ENCODE data around the gene FAM43A.

Gene FAM43A

GRCh38 chr3:194713299-194714136, 27.8 kb downstream of the FAM43A start:
- peaks cover 2% of the 10 kb centered on the region for H3K4me1 Mint-ChIP-seq (ENCODE audit: low read depth)
- H3K27me3 Mint-ChIP-seq, result peaks cover 4% of the 10 kb centered on the region
- no peak overlapping the region for H3K27ac Mint-ChIP-seq
- H3K36me3 Mint-ChIP-seq (ENCODE audit: low read depth), result no peaks in the 10 kb centered on the region
- no peaks in the 10 kb centered on the region for H3K9me3 Mint-ChIP-seq
- no peak overlapping the region for H3K4me3 Mint-ChIP-seq
- no peak for DNase-seq

GRCh38 chr3:194714137-194714455, 28.4 kb downstream of the FAM43A start:
- no peaks in the 10 kb centered on the region for H3K36me3 Mint-ChIP-seq (ENCODE audit: low read depth)
- no peak for DNase-seq
- H3K27me3 Mint-ChIP-seq, result peaks cover 4% of the 10 kb centered on the region
- H3K27ac Mint-ChIP-seq, result no peak overlapping the region
- peaks cover 2% of the 10 kb centered on the region for H3K4me1 Mint-ChIP-seq (ENCODE audit: low read depth)
- no peaks in the 10 kb centered on the region for H3K9me3 Mint-ChIP-seq
- no peak overlapping the region for H3K4me3 Mint-ChIP-seq

- peaks cover 2% of the 10 kb centered on the region for H3K4me1 Mint-ChIP-seq (ENCODE audit: low read depth)
- H3K9me3 Mint-ChIP-seq, result no peaks in the 10 kb centered on the region
- no peak for DNase-seq
- H3K36me3 Mint-ChIP-seq (ENCODE audit: low read depth), result no peaks in the 10 kb centered on the region
- peaks cover 4% of the 10 kb centered on the region for H3K27me3 Mint-ChIP-seq
- no peak overlapping the region for H3K4me3 Mint-ChIP-seq
- H3K27ac Mint-ChIP-seq, result no peak overlapping the region
Measured at GRCh38 chr3:194714564-194714963, 28.9 kb downstream of the FAM43A start.

GRCh38 chr3:194715022-194715800, 29.5 kb downstream of the FAM43A start:
- Mint-ChIP-seq H3K27ac (no peak overlapping the region), H3K4me3 (no peak overlapping the region)

GRCh38 chr3:194718079-194718478, 32.4 kb downstream of the FAM43A start:
- Mint-ChIP-seq H3K4me1 (ENCODE audit: low read depth) (peaks cover 2% of the 10 kb centered on the region), H3K27me3 (no peaks in the 10 kb centered on the region), H3K4me3 (no peak overlapping the region), H3K9me3 (no peaks in the 10 kb centered on the region), H3K27ac (no peak overlapping the region), H3K36me3 (ENCODE audit: low read depth) (no peaks in the 10 kb centered on the region)
- no peak for DNase-seq

More at GRCh38 chr3:194715022-194715800, 29.5 kb downstream of the FAM43A start:
- Mint-ChIP-seq H3K36me3 (ENCODE audit: low read depth) (no peaks in the 10 kb centered on the region), H3K9me3 (no peaks in the 10 kb centered on the region), H3K27me3 (peaks cover 4% of the 10 kb centered on the region), H3K4me1 (ENCODE audit: low read depth) (peaks cover 2% of the 10 kb centered on the region)
- DNase-seq, result no peak

GRCh38 chr3:194720048-194720447, 34.4 kb downstream of the FAM43A start:
- no peaks in the 10 kb centered on the region for H3K36me3 Mint-ChIP-seq (ENCODE audit: low read depth)
- no peak overlapping the region for H3K4me3 Mint-ChIP-seq
- no peaks in the 10 kb centered on the region for H3K9me3 Mint-ChIP-seq
- no peak overlapping the region for H3K27ac Mint-ChIP-seq
- no peak for DNase-seq
- H3K27me3 Mint-ChIP-seq, result no peaks in the 10 kb centered on the region
- peaks cover 2% of the 10 kb centered on the region for H3K4me1 Mint-ChIP-seq (ENCODE audit: low read depth)

- Mint-ChIP-seq H3K9me3 (no peaks in the 10 kb centered on the region), H3K27ac (no peak overlapping the region), H3K36me3 (ENCODE audit: low read depth) (no peaks in the 10 kb centered on the region), H3K4me3 (no peak overlapping the region), H3K4me1 (ENCODE audit: low read depth) (no peaks in the 10 kb centered on the region), H3K27me3 (peaks cover 2% of the 10 kb centered on the region)
- no peak for DNase-seq
Measured at GRCh38 chr3:194723846-194724618, 38.3 kb downstream of the FAM43A start.

GRCh38 chr3:194725346-194725745, 39.7 kb downstream of the FAM43A start:
- Mint-ChIP-seq H3K4me3 (no peak overlapping the region), H3K9me3 (no peaks in the 10 kb centered on the region), H3K36me3 (ENCODE audit: low read depth) (no peaks in the 10 kb centered on the region), H3K4me1 (ENCODE audit: low read depth) (no peaks in the 10 kb centered on the region), H3K27me3 (peaks cover 6% of the 10 kb centered on the region), H3K27ac (no peak overlapping the region)
- DNase-seq, result no peak

GRCh38 chr3:194727435-194728128, 41.9 kb downstream of the FAM43A start:
- H3K27me3 Mint-ChIP-seq, result peaks cover 17% of the 10 kb centered on the region
- no peak overlapping the region for H3K27ac Mint-ChIP-seq
- H3K36me3 Mint-ChIP-seq (ENCODE audit: low read depth), result no peaks in the 10 kb centered on the region
- no peak overlapping the region for H3K4me3 Mint-ChIP-seq
- no peaks in the 10 kb centered on the region for H3K9me3 Mint-ChIP-seq
- H3K4me1 Mint-ChIP-seq (ENCODE audit: low read depth), result no peaks in the 10 kb centered on the region
- DNase-seq, result no peak

GRCh38 chr3:194728986-194729385, 43.3 kb downstream of the FAM43A start:
- Mint-ChIP-seq H3K36me3 (ENCODE audit: low read depth) (no peaks in the 10 kb centered on the region), H3K27ac (no peak overlapping the region), H3K27me3 (peaks cover 23% of the 10 kb centered on the region), H3K9me3 (no peaks in the 10 kb centered on the region), H3K4me1 (ENCODE audit: low read depth) (no peaks in the 10 kb centered on the region), H3K4me3 (no peak overlapping the region)
- DNase-seq, result no peak

- DNase-seq, result no peak
- Mint-ChIP-seq H3K4me1 (ENCODE audit: low read depth) (no peaks in the 10 kb centered on the region), H3K9me3 (peaks cover 2% of the 10 kb centered on the region), H3K36me3 (ENCODE audit: low read depth) (no peaks in the 10 kb centered on the region), H3K4me3 (no peak overlapping the region), H3K27ac (no peak overlapping the region), H3K27me3 (peaks cover 23% of the 10 kb centered on the region)
Measured at GRCh38 chr3:194730365-194730764, 44.7 kb downstream of the FAM43A start.

GRCh38 chr3:194731506-194732073, 45.9 kb downstream of the FAM43A start:
- H3K36me3 Mint-ChIP-seq (ENCODE audit: low read depth), result no peaks in the 10 kb centered on the region
- peaks cover 23% of the 10 kb centered on the region for H3K27me3 Mint-ChIP-seq
- no peak overlapping the region for H3K4me3 Mint-ChIP-seq

GRCh38 chr3:194732617-194733016, 46.9 kb downstream of the FAM43A start:
- H3K27ac Mint-ChIP-seq, result no peak overlapping the region
- H3K27me3 Mint-ChIP-seq, result peaks cover 20% of the 10 kb centered on the region
- no peak for DNase-seq

More at GRCh38 chr3:194731506-194732073, 45.9 kb downstream of the FAM43A start:
- H3K9me3 Mint-ChIP-seq, result peaks cover 2% of the 10 kb centered on the region
- no peaks in the 10 kb centered on the region for H3K4me1 Mint-ChIP-seq (ENCODE audit: low read depth)
- no peak overlapping the region for H3K27ac Mint-ChIP-seq
- DNase-seq, result no peak

More at GRCh38 chr3:194732617-194733016, 46.9 kb downstream of the FAM43A start:
- Mint-ChIP-seq H3K4me1 (ENCODE audit: low read depth) (no peaks in the 10 kb centered on the region), H3K4me3 (no peak overlapping the region), H3K9me3 (peaks cover 2% of the 10 kb centered on the region), H3K36me3 (ENCODE audit: low read depth) (no peaks in the 10 kb centered on the region)
